RCC 7860 (cell line): ENCODE data around the gene GCHFR.

ENCODE experiments used
- DNase-seq: peaks from one replicate; pipeline ENCODE4 v3.0.0-alpha.2; 2015; ENCODE audit warnings: low spot score
- FAIRE-seq: peaks from 2 replicates; lab custom pipeline; 2012; peaks lifted over from hg19 to GRCh38; lab: Jason Lieb, UNC

The GCHFR gene

GRCh38 chr15:40808861-40809450, 45.1 kb downstream of the GCHFR start:
- DNase-seq (no peak), FAIRE-seq (no peak)

- DNase-seq (no peak), FAIRE-seq (no peak)
These were observed 49.0 kb downstream of the GCHFR start for GRCh38 chr15:40812721-40813425.

GRCh38 chr15:40815042-40815698, 51.3 kb downstream of the GCHFR start:
- no peak for DNase-seq
- FAIRE-seq: no peak
